Kidney (tissue), 14 donors: ENCODE measurements around the gene SLC4A5. TPM values are rescaled to one million over a fixed set of nuclear protein-coding genes. Genes with fewer than 3 reads are reported as not detected.

Experiments
- DNase-seq, 5 donors: peaks; one replicate each; pipeline ENCODE4 v3.0.0-alpha.2; 2013 to 2020
- FAIRE-seq: peaks from 2 replicates; lab custom pipeline; 2012; peaks lifted over from hg19 to GRCh38; lab: Jason Lieb, UNC
- H3K27ac ChIP-seq, 2 donors: one replicate each; pipeline ENCODE4 v1.7.0; 2013; ENCODE audit warnings: low read depth in 2 of 2, low read length in 2 of 2, inconsistent platforms in 1 of 2
- H3K27me3 ChIP-seq: one replicate; pipeline ENCODE4 v1.7.1; 2013; ENCODE audit warnings: low read length, inconsistent platforms; ENCODE audit not compliant: control insufficient read depth, insufficient read depth
- H3K36me3 ChIP-seq, 3 donors: one replicate each; pipeline versions ENCODE4 v1.7.0 to v1.7.1; 2013; ENCODE audit warnings: low read length in 3 of 3, control low read depth in 1 of 3, inconsistent platforms in 1 of 3; ENCODE audit not compliant: insufficient read depth in 3 of 3, control insufficient read depth in 2 of 3
- H3K4me1 ChIP-seq, 3 donors: one replicate each; pipeline versions ENCODE4 v1.7.0 to v1.7.1; 2013; ENCODE audit warnings: low read length in 3 of 3, inconsistent platforms in 1 of 3, low read depth in 1 of 3; ENCODE audit not compliant: control insufficient read depth in 2 of 3, insufficient read depth in 2 of 3
- H3K4me3 ChIP-seq, 3 donors: one replicate each; pipeline versions ENCODE4 v1.7.0 to v1.8.1; 2013; ENCODE audit warnings: low read length in 3 of 3, control low read depth in 1 of 3, inconsistent platforms in 1 of 3
- H3K9ac ChIP-seq, 3 donors: one replicate each; pipeline versions ENCODE4 v1.7.0 to v1.7.1; 2013; ENCODE audit warnings: low read length in 3 of 3, control low read depth in 1 of 3, inconsistent platforms in 1 of 3
- H3K9me3 ChIP-seq, 3 donors: one replicate each; pipeline versions ENCODE4 v1.7.0 to v1.7.1; 2013; ENCODE audit warnings: low read length in 3 of 3, control low read depth in 1 of 3, inconsistent platforms in 1 of 3; ENCODE audit not compliant: control insufficient read depth in 2 of 3, insufficient read depth in 1 of 3
- CTCF ChIP-seq: IDR thresholded peaks from 3 replicates; pipeline ENCODE4 v1.5.1; 2012; ENCODE audit warnings: mild to moderate bottlenecking, moderate library complexity, borderline replicate concordance; ENCODE audit not compliant: insufficient read depth; ENCODE audit errors: extremely low read depth
- intact Hi-C: fragments of 100-400 bp; cut with DNase I; formaldehyde crosslinking; loops from one replicate; pipeline ENCODE4 v1.11.1; 2022
- polyA plus RNA-seq: library from polyadenylated mRNA; stranded (reverse); fragments of 350-450 nt; fragmentation: Illumina TruSeq; extraction: RNeasy Lipid Tissue Mini Kit (QIAGEN cat#74804); gene quantifications from one replicate; pipeline ENCODE4 v1.2.3, GENCODE V29; 2014; ENCODE audit warnings: low read depth, low replicate concordance; ENCODE audit not compliant: insufficient read depth
- total RNA-seq: library from RNA; stranded (reverse); fragmentation: NEBNext Ultra II Directional; extraction: Animal tissue kit (Norgen Biotek cat#: 25700); gene quantifications from one replicate; pipeline ENCODE4 v1.2.1, GENCODE V29; 2021
- donor health status: control.
- donor health status: control.
- donor health status: control.
- donor health status: control.
- donor health status: control.
- donor health status: DM: yes; HTN: yes; CAD: no.
- donor health status: Normal renal cell carcinoma (clear cell type).

SLC4A5 gene
- total and polyA plus RNA-seq, 2 donors from 2014 or later = 1.1 to 5.2 TPM

GRCh38 chr2:74177696-74178095 lies 165.5 kb downstream of the SLC4A5 start:
- Histone ChIP-seq H3K4me1 (peaks cover 0 to 8% (median 0%) of the 10 kb centered on the region in 3 donors), H3K36me3 (peaks cover 0 to 2% (median 2%) of the 10 kb centered on the region in 3 donors), H3K27me3 (no peaks in the 10 kb centered on the region), H3K9ac (peak overlapping the region; percentile 57 to 86 (median 85)), H3K4me3 (peak overlapping the region; percentile 80 to 95 (median 85)), H3K27ac (peak overlapping the region; percentile 92 to 93), H3K9me3 (no peaks in the 10 kb centered on the region)
- intact Hi-C loops = no loop called here
- FAIRE-seq = no peak
- no peak for DNase-seq
- no peak for TF ChIP-seq CTCF

- TF ChIP-seq CTCF = no peak
- DNase-seq = no peak
- FAIRE-seq = no peak
- intact Hi-C loops = no loop called here
- Histone ChIP-seq H3K9ac (no peak overlapping the region), H3K36me3 (peaks cover 2 to 13% (median 4%) of the 10 kb centered on the region in 3 donors), H3K9me3 (no peaks in the 10 kb centered on the region), H3K27ac (no peak overlapping the region), H3K4me1 (peaks cover 0 to 8% (median 0%) of the 10 kb centered on the region in 3 donors), H3K4me3 (no peak overlapping the region), H3K27me3 (no peaks in the 10 kb centered on the region)
Measured at GRCh38 chr2:74174909-74175308, 168.3 kb downstream of the SLC4A5 start.

- DNase-seq (no peak), FAIRE-seq (no peak)
- Histone ChIP-seq H3K9me3 (no peaks in the 10 kb centered on the region), H3K4me3 (no peak overlapping the region), H3K4me1 (peaks cover 0 to 4% (median 0%) of the 10 kb centered on the region in 3 donors), H3K27ac (no peak overlapping the region), H3K36me3 (peaks cover 10 to 42% (median 12%) of the 10 kb centered on the region in 3 donors), H3K9ac (no peak overlapping the region), H3K27me3 (no peaks in the 10 kb centered on the region)
- TF ChIP-seq CTCF = no peak
- intact Hi-C loops = no loop called here
Measured at GRCh38 chr2:74168739-74169138, 174.5 kb downstream of the SLC4A5 start.

Other genes with a start within 250 kb of the SLC4A5 start
- 28.1 TPM for gene BOLA3, start 195.5 kb downstream of the SLC4A5 start, total RNA-seq
- gene BOLA3, start 195.5 kb downstream of the SLC4A5 start, polyA plus RNA-seq = 155 TPM
- gene MOB1A, start 164.5 kb downstream of the SLC4A5 start, total RNA-seq = 117 TPM
- 36.2 TPM for gene MOB1A, start 164.5 kb downstream of the SLC4A5 start, polyA plus RNA-seq
- gene MTHFD2, start 144.8 kb downstream of the SLC4A5 start, total RNA-seq = 69.6 TPM
- gene MTHFD2, start 144.8 kb downstream of the SLC4A5 start, polyA plus RNA-seq = 19.0 TPM
- 134 TPM for gene DCTN1, start 36.9 kb upstream of the SLC4A5 start, total RNA-seq
- gene DCTN1, start 36.9 kb upstream of the SLC4A5 start, polyA plus RNA-seq = 191 TPM
- gene C2orf81, start 78.2 kb upstream of the SLC4A5 start, total RNA-seq = 11.6 TPM
- 8.8 TPM for gene C2orf81, start 78.2 kb upstream of the SLC4A5 start, polyA plus RNA-seq
- gene WDR54, start 78.3 kb upstream of the SLC4A5 start, total RNA-seq = 23.3 TPM
- 37.6 TPM for gene WDR54, start 78.3 kb upstream of the SLC4A5 start, polyA plus RNA-seq
- gene RTKN, start 98.5 kb upstream of the SLC4A5 start, total RNA-seq = 76.4 TPM
- 95.6 TPM for gene RTKN, start 98.5 kb upstream of the SLC4A5 start, polyA plus RNA-seq
- 44.2 TPM for gene INO80B, start 111.7 kb upstream of the SLC4A5 start, total RNA-seq
- gene INO80B, start 111.7 kb upstream of the SLC4A5 start, polyA plus RNA-seq = 37.0 TPM
- 83.9 TPM for gene WBP1, start 115.0 kb upstream of the SLC4A5 start, total RNA-seq
- 150 TPM for gene WBP1, start 115.0 kb upstream of the SLC4A5 start, polyA plus RNA-seq
- gene MOGS, start 122.0 kb upstream of the SLC4A5 start, total RNA-seq = 51.9 TPM
- gene MOGS, start 122.0 kb upstream of the SLC4A5 start, polyA plus RNA-seq = 27.5 TPM
- gene MRPL53, start 129.3 kb upstream of the SLC4A5 start, total RNA-seq = 85.1 TPM
- gene MRPL53, start 129.3 kb upstream of the SLC4A5 start, polyA plus RNA-seq = 157 TPM
- 23.1 TPM for gene CCDC142, start 139.6 kb upstream of the SLC4A5 start, total RNA-seq
- 2.8 TPM for gene CCDC142, start 139.6 kb upstream of the SLC4A5 start, polyA plus RNA-seq
- 29.1 TPM for gene TTC31, start 139.7 kb upstream of the SLC4A5 start, total RNA-seq
- gene TTC31, start 139.7 kb upstream of the SLC4A5 start, polyA plus RNA-seq = 11.5 TPM
- 2.5 TPM for gene LBX2, start 156.2 kb upstream of the SLC4A5 start, total RNA-seq
- gene LBX2, start 156.2 kb upstream of the SLC4A5 start, polyA plus RNA-seq = 1.5 TPM
- 20.7 TPM for gene PCGF1, start 164.3 kb upstream of the SLC4A5 start, total RNA-seq
- 20.1 TPM for gene PCGF1, start 164.3 kb upstream of the SLC4A5 start, polyA plus RNA-seq
- gene TLX2, start 171.0 kb upstream of the SLC4A5 start, total RNA-seq = not detected
- gene TLX2, start 171.0 kb upstream of the SLC4A5 start, polyA plus RNA-seq = not detected
- gene DQX1, start 182.8 kb upstream of the SLC4A5 start, total RNA-seq = not detected
- not detected for gene DQX1, start 182.8 kb upstream of the SLC4A5 start, polyA plus RNA-seq
- 91.0 TPM for gene AUP1, start 186.3 kb upstream of the SLC4A5 start, total RNA-seq
- 130 TPM for gene AUP1, start 186.3 kb upstream of the SLC4A5 start, polyA plus RNA-seq
- gene HTRA2, start 186.5 kb upstream of the SLC4A5 start, total RNA-seq = 30.8 TPM
- gene HTRA2, start 186.5 kb upstream of the SLC4A5 start, polyA plus RNA-seq = 44.2 TPM
- gene LOXL3, start 210.5 kb upstream of the SLC4A5 start, total RNA-seq = 9.7 TPM
- gene LOXL3, start 210.5 kb upstream of the SLC4A5 start, polyA plus RNA-seq = 2.4 TPM
- 16.7 TPM for gene DOK1, start 211.3 kb upstream of the SLC4A5 start, total RNA-seq
- gene DOK1, start 211.3 kb upstream of the SLC4A5 start, polyA plus RNA-seq = 11.3 TPM